K562 (cell line): ENCODE data around the gene SERTAD2. TPM values are rescaled to one million over a fixed set of nuclear protein-coding genes. Genes with fewer than 3 reads are reported as not detected.

ENCODE experiments used
- ARID1B ChIP-seq: fragments of 450-650 bp; IDR thresholded peaks from 2 replicates; pipeline ENCODE4 v1.6.1; 2016; ENCODE audit warnings: antibody characterized with exemption, mild to moderate bottlenecking, inconsistent platforms
- BMI1 ChIP-seq: fragments of 150-350 bp; IDR thresholded peaks from 2 replicates; pipeline ENCODE4 v1.6.1; 2014; ENCODE audit warnings: low read length
- CREBBP ChIP-seq: IDR thresholded peaks from one replicate; pipeline ENCODE4 v1.6.1; 2012; ENCODE audit warnings: low read depth, mild to moderate bottlenecking, control low read depth, inconsistent platforms, low read length
- ESRRA ChIP-seq: fragments of 450-650 bp; IDR thresholded peaks from 2 replicates; pipeline ENCODE4 v1.6.1; 2014; ENCODE audit warnings: low read depth, mild to moderate bottlenecking, moderate library complexity, borderline replicate concordance
- HNRNPUL1 ChIP-seq: fragments of 200-400 bp; formaldehyde crosslinking; IDR thresholded peaks from 2 replicates; pipeline ENCODE4 v1.6.1; 2017; ENCODE audit warnings: low read length
- ILF3 ChIP-seq: fragments of 450-650 bp; IDR thresholded peaks from 2 replicates; pipeline ENCODE4 v1.6.1; 2018; ENCODE audit warnings: antibody characterized with exemption, mild to moderate bottlenecking, moderate library complexity, borderline replicate concordance
- KDM5B ChIP-seq: fragments of 200-600 bp; sonication (generic); IDR thresholded peaks from 2 replicates; pipeline ENCODE4 v1.6.1; 2012; ENCODE audit warnings: low read depth, mild to moderate bottlenecking, moderate library complexity, low read length, control low read depth, inconsistent platforms; ENCODE audit not compliant: insufficient replicate concordance
- KLF13 ChIP-seq: fragments of 450-650 bp; IDR thresholded peaks from 2 replicates; pipeline ENCODE4 v1.6.1; 2016; ENCODE audit warnings: missing genetic modification characterization, low read depth, mild to moderate bottlenecking, missing compliant biosample characterization, moderate library complexity, borderline replicate concordance
- MAFF ChIP-seq: IDR thresholded peaks from 2 replicates; pipeline ENCODE4 v1.6.1; 2012; ENCODE audit warnings: low read length, improper control_type of control experiment
- NCOA2 ChIP-seq, 2 experiments: fragments of 450-650 bp; IDR thresholded peaks; 2 replicates each; pipeline ENCODE4 v1.6.1; 2018; ENCODE audit warnings: mild to moderate bottlenecking in 2 of 2, moderate library complexity in 1 of 2; ENCODE audit not compliant: partially characterized antibody in 2 of 2
- NR2F6 ChIP-seq: fragments of 450-650 bp; formaldehyde crosslinking; IDR thresholded peaks from 2 replicates; pipeline ENCODE4 v1.4.0; 2020; ENCODE audit warnings: mild to moderate bottlenecking
- RFX1 ChIP-seq: fragments of 450-650 bp; IDR thresholded peaks from 2 replicates; pipeline ENCODE4 v1.6.1; 2016; ENCODE audit warnings: mild to moderate bottlenecking, moderate library complexity
- SAP30 ChIP-seq: fragments of 200-600 bp; sonication (generic); IDR thresholded peaks from 2 replicates; pipeline ENCODE4 v1.6.1; 2012; ENCODE audit warnings: borderline replicate concordance, low read depth, mild to moderate bottlenecking, moderate library complexity, low read length, control low read depth, inconsistent platforms; ENCODE audit not compliant: insufficient read depth, poor library complexity, severe bottlenecking
- SMARCC2 ChIP-seq: fragments of 450-650 bp; IDR thresholded peaks from 2 replicates; pipeline ENCODE4 v1.6.1; 2017; ENCODE audit warnings: antibody characterized with exemption, moderate library complexity, mild to moderate bottlenecking, low read depth
- SRSF9 ChIP-seq: fragments of 200-400 bp; formaldehyde crosslinking; IDR thresholded peaks from 2 replicates; pipeline ENCODE4 v1.6.1; 2017; ENCODE audit warnings: low read depth, low read length, borderline replicate concordance
- TRIM24 ChIP-seq, 2 experiments: fragments of 450-650 bp; IDR thresholded peaks; 2 replicates each; pipeline ENCODE4 v1.6.1; 2016
- ZNF12 ChIP-seq: sonication (generic); formaldehyde crosslinking; IDR thresholded peaks from 2 replicates; pipeline ENCODE4 v1.4.0; 2020; ENCODE audit warnings: mild to moderate bottlenecking, missing genetic modification reagents
- ZNF431 ChIP-seq: sonication (generic); formaldehyde crosslinking; IDR thresholded peaks from 2 replicates; pipeline ENCODE4 v1.8.0; 2022; ENCODE audit warnings: mild to moderate bottlenecking, missing genetic modification reagents
- ZNF444 ChIP-seq: fragments of 250-450 bp; sonication (Bioruptor Pico); IDR thresholded peaks from 2 replicates; pipeline ENCODE4 v1.4.0; 2020; ENCODE audit warnings: mild to moderate bottlenecking, moderate library complexity
- ZNF583 ChIP-seq: fragments of 250-450 bp; sonication (Bioruptor Pico); IDR thresholded peaks from 2 replicates; pipeline ENCODE4 v1.4.0; 2020
- ZNF589 ChIP-seq: fragments of 200-800 bp; sonication (Bioruptor generic); IDR thresholded peaks from 2 replicates; pipeline ENCODE4 v1.6.1; 2016; ENCODE audit warnings: low read depth, missing genetic modification characterization, missing compliant biosample characterization
- ZNF695 ChIP-seq: fragments of 450-650 bp; formaldehyde crosslinking; IDR thresholded peaks from 2 replicates; pipeline ENCODE4 v1.4.0; 2020; ENCODE audit warnings: mild to moderate bottlenecking, moderate library complexity
- ZNF76 ChIP-seq: fragments of 250-450 bp; sonication (Bioruptor Pico); IDR thresholded peaks from 2 replicates; pipeline ENCODE4 v1.4.0; 2020; ENCODE audit warnings: mild to moderate bottlenecking, moderate library complexity, borderline replicate concordance
- ZNF766 ChIP-seq: fragments of 200-800 bp; sonication (Bioruptor generic); conservative IDR thresholded peaks from 2 replicates; pipeline ENCODE4 v1.6.1; 2016; ENCODE audit warnings: missing genetic modification characterization, missing compliant biosample characterization
- ZNF830 ChIP-seq: fragments of 250-450 bp; sonication (Bioruptor Pico); IDR thresholded peaks from 2 replicates; pipeline ENCODE4 v1.5.0; 2021; ENCODE audit warnings: mild to moderate bottlenecking
- polyA plus RNA-seq, 8 experiments: library from polyadenylated mRNA; depleted of rRNA in 4 of 8; stranded (reverse) in 5 of 8; unstranded in 3 of 8; fragments of >200 nt; fragmentation: Nextera tagmentation in 2 of 8; fragmentation: Illumina TruSeq in 1 of 8; extraction: Ambion mirVana in 2 of 8; extraction: Trizol in 1 of 8; gene quantifications; 2 replicates each; pipeline versions ENCODE4 v1.2.1 to v1.2.3, GENCODE V29; 2011 to 2014; ENCODE audit warnings: inconsistent platforms in 1 of 8, missing spikeins in 1 of 8
- total RNA-seq, 7 experiments: library from RNA; depleted of rRNA in 6 of 7; stranded (reverse); fragments of >200 nt in 6 of 7; fragmentation: Illumina TruSeq in 2 of 7; extraction: Trizol in 2 of 7; gene quantifications; 2 replicates each; pipeline versions ENCODE4 v1.2.1 to v1.2.3, GENCODE V29; 2011 to 2021; ENCODE audit warnings: low replicate concordance in 1 of 7
- TF ChIP-seq, protein P1 (sequence below): sonication (generic); formaldehyde crosslinking; IDR thresholded peaks from 2 replicates; pipeline ENCODE4 v1.8.0; 2022; ENCODE audit warnings: missing genetic modification reagents, mild to moderate bottlenecking, borderline replicate concordance
- TF ChIP-seq, protein P2 (sequence below), 2 experiments: IDR thresholded peaks; 2 replicates each; pipeline ENCODE4 v1.6.1; 2011; ENCODE audit warnings: borderline replicate concordance in 1 of 2, control low read depth in 1 of 2, low read depth in 1 of 2, low read length in 1 of 2, mild to moderate bottlenecking in 1 of 2, mixed read lengths in 1 of 2, moderate library complexity in 1 of 2; ENCODE audit not compliant: insufficient read depth in 1 of 2, insufficient read length in 1 of 2, poor library complexity in 1 of 2, severe bottlenecking in 1 of 2; ENCODE audit errors: extremely low read depth in 1 of 2
- TF ChIP-seq, protein P3 (sequence below), 2 experiments: fragments of 450-650 bp in 1 of 2; sonication (generic) in 1 of 2; formaldehyde crosslinking in 1 of 2; IDR thresholded peaks in 1 of 2; conservative IDR thresholded peaks in 1 of 2; 2 replicates each; pipeline versions ENCODE4 v1.6.1 to v1.8.1; 2016 to 2023; ENCODE audit warnings: mild to moderate bottlenecking in 2 of 2, moderate library complexity in 2 of 2, inconsistent platforms in 1 of 2, missing genetic modification reagents in 1 of 2

The SERTAD2 gene
- total and polyA plus RNA-seq, 9 of the 15 experiments (the other 6 are each of a cell fraction or from before 2014, with no cell fraction given) = 3.0 to 12.5 (median 6.1) TPM

DNA sequence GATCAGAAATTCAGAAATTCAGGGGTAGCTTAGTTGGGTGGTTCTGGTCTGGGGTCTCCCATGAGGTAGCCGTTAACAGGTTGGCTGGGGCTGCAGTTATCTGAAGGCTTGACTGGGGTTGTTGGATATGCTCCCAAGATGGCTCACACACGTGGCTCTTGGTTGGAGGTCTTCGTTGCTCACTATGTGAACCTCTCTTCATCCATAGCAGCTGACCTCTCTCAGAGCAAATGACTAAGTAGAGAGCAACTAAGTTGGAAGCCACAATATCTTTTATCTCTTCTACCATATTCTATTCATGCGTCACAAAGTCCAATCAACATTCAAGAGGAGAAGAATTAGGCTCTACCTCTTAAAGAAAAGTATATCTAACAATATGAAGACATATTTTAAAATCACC lies 38.7 kb upstream of the SERTAD2 start (continued):
- TF ChIP-seq, protein P1, sequence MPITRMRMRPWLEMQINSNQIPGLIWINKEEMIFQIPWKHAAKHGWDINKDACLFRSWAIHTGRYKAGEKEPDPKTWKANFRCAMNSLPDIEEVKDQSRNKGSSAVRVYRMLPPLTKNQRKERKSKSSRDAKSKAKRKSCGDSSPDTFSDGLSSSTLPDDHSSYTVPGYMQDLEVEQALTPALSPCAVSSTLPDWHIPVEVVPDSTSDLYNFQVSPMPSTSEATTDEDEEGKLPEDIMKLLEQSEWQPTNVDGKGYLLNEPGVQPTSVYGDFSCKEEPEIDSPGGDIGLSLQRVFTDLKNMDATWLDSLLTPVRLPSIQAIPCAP (CRISPR knock-in tag) = no peak
- TF ChIP-seq, protein P2, sequence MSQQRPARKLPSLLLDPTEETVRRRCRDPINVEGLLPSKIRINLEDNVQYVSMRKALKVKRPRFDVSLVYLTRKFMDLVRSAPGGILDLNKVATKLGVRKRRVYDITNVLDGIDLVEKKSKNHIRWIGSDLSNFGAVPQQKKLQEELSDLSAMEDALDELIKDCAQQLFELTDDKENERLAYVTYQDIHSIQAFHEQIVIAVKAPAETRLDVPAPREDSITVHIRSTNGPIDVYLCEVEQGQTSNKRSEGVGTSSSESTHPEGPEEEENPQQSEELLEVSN (IDR thresholded peaks at IDR 0.05; ENCODE audit: borderline replicate concordance in 1 of 2, extremely low read depth in 1 of 2, insufficient read depth in 1 of 2, insufficient read length in 1 of 2, low read depth in 1 of 2, low read length in 1 of 2, poor library complexity in 1 of 2, severe bottlenecking in 1 of 2) = peak in 1 of 2 experiments; percentile 46
- TF ChIP-seq ZNF589 (CRISPR knock-in tag) (no peak), HNRNPUL1 (no peak), ZNF830 (CRISPR knock-in tag) (no peak), SMARCC2 (no peak), RFX1 (no peak), ZNF12 (no peak), KLF13 (tag) (no peak), ZNF695 (CRISPR knock-in tag) (no peak), ESRRA (no peak), MAFF (no peak), SAP30 (no peak), CREBBP (no peak), TRIM24 (IDR thresholded peaks at IDR 0.05) (0 out of 4 replicates have a peak, but pooled peaks of 1 of the 2 experiments have one; percentile 15), KDM5B (no peak), SRSF9 (no peak), ZNF431 (CRISPR knock-in tag) (no peak), ZNF444 (no peak), BMI1 (no peak), ZNF76 (no peak), ILF3 (no peak), NR2F6 (CRISPR knock-in tag) (no peak), ZNF766 (no peak), ZNF583 (CRISPR knock-in tag) (no peak), NCOA2 (IDR thresholded peaks at IDR 0.05; ENCODE audit: partially characterized antibody in 2 of 2) (no peak), ARID1B (peak; percentile 55)
- TF ChIP-seq, protein P3, sequence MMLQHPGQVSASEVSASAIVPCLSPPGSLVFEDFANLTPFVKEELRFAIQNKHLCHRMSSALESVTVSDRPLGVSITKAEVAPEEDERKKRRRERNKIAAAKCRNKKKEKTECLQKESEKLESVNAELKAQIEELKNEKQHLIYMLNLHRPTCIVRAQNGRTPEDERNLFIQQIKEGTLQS (IDR thresholded peaks at IDR 0.05) = peak; percentile 38; the same call in 1 of the 2 replicates
- TF ChIP-seq, protein P3 (CRISPR knock-in tag; conservative IDR thresholded peaks at IDR 0.05) = no peak
